Measurements from ENCODE around the gene DSTN.

- TF ChIP-seq POLR2A (IDR thresholded peaks at IDR 0.05; ENCODE audit: low read depth, low read length) (no peak), POLR2AphosphoS5 (IDR thresholded peaks at IDR 0.05; ENCODE audit: low read depth, low read length) (no peak)
Measured at GRCh38 chr20:17645546-17646208, 75.8 kb downstream of the DSTN start.
